Measurements from ENCODE around the gene COL23A1.

COL23A1 gene

DNA sequence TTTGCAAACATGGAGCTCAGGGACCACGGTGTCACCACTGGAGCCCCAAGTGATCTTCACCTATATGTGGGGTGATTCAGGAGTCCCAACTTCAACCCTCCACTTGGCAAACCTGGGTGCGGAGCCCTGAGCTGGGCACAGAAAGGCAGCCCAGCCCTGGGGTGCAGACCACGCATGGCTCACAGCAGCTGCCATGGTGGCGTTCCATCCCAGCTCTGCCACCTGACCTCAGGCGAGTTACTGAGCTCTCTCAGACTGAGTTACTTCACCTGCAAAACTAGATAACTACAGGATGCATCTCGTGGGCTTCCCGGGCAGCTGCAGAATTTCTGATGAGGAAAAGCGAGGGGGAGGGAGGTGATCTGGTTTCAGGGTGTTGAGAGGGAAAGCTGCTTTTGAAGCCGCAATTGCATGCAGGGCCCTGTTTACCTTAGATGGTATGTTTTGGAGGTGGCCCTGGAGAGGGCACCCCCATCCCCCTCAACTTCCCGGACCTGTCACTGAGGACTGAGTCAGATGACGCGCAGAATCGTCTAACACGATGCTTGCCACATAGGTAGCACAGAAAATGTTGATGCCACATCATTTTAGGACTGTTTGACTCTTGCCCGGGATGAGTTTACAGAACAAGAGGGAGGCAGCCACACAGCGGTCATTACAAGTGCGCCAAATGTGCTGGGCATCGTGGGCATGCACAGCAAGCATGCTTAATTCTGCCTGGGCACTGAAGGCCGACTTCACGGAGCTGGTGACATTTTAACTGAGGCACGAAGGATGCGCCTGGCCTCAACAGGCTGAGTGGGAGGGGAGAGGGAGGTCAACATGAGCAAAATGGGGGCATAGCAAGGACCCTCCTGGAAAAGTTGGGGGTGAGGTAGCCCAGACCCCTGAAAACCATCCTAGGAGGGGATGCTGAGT lies 154.6 kb downstream of the COL23A1 start:
- H3K9ac ChIP-seq (ENCODE audit: low read length), result no peak overlapping the region
- no peak overlapping the region for H3K27ac ChIP-seq (ENCODE audit: low read length)
- TF ChIP-seq EZH2 (optimal IDR thresholded peaks at IDR 0.05; ENCODE audit: low read depth, low read length), result no peak
- TF ChIP-seq EZH2phosphoT487 (IDR thresholded peaks at IDR 0.05; ENCODE audit: low read length), result no peak
- TF ChIP-seq, protein P1, sequence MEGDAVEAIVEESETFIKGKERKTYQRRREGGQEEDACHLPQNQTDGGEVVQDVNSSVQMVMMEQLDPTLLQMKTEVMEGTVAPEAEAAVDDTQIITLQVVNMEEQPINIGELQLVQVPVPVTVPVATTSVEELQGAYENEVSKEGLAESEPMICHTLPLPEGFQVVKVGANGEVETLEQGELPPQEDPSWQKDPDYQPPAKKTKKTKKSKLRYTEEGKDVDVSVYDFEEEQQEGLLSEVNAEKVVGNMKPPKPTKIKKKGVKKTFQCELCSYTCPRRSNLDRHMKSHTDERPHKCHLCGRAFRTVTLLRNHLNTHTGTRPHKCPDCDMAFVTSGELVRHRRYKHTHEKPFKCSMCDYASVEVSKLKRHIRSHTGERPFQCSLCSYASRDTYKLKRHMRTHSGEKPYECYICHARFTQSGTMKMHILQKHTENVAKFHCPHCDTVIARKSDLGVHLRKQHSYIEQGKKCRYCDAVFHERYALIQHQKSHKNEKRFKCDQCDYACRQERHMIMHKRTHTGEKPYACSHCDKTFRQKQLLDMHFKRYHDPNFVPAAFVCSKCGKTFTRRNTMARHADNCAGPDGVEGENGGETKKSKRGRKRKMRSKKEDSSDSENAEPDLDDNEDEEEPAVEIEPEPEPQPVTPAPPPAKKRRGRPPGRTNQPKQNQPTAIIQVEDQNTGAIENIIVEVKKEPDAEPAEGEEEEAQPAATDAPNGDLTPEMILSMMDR (IDR thresholded peaks at IDR 0.05; ENCODE audit: low read length), result no peak
- no peaks in the 10 kb centered on the region for H3K9me2 ChIP-seq (replicated peaks; ENCODE audit: insufficient read depth, low read length)
- peaks cover 41% of the 10 kb centered on the region for H3K27me3 ChIP-seq (replicated peaks; ENCODE audit: insufficient read depth, low read length)
- DNase-seq, result no peak
- no peaks in the 10 kb centered on the region for H4K20me1 ChIP-seq (ENCODE audit: insufficient read depth, low read length)
- H3K36me3 ChIP-seq (replicated peaks; ENCODE audit: insufficient read depth, low read length), result no peaks in the 10 kb centered on the region
- no peaks in the 10 kb centered on the region for H3K9me3 ChIP-seq (replicated peaks; ENCODE audit: insufficient read depth, low read length)
- H3K4me2 ChIP-seq (ENCODE audit: low read depth, low read length), result no peak overlapping the region
- H3K79me2 ChIP-seq (ENCODE audit: low read length), result no peaks in the 10 kb centered on the region
- no peaks in the 10 kb centered on the region for H3F3A ChIP-seq (ENCODE audit: insufficient read depth, low read length)
- H2AFZ ChIP-seq (ENCODE audit: low read length), result no peak overlapping the region
- H3K4me3 ChIP-seq (ENCODE audit: low read length), result no peak overlapping the region
- H3K4me1 ChIP-seq (ENCODE audit: low read length), result no peaks in the 10 kb centered on the region

DNA sequence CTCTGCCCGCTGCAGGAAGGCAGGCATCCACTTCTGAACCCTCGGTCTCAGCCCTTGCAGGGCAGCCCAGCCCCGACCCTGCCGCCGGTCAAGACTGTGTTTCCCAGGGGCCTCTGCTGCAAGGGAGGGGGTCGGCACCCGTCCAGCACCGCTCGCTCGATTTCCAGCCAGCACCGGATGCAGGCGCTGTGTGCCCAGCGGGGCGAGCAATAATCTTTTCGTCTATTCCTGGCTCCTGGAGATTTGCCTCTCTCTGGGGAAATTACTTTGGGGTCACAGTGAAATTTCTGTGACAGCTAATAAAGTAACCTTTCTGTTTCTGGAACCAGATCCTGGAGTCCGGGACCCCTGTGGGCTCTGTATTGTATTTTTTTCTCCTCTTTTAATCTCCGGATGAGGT lies 155.3 kb downstream of the COL23A1 start:
- no peak overlapping the region for H3K4me3 ChIP-seq (ENCODE audit: low read length)
- H3K9me3 ChIP-seq (replicated peaks; ENCODE audit: insufficient read depth, low read length), result no peaks in the 10 kb centered on the region
- no peaks in the 10 kb centered on the region for H3K79me2 ChIP-seq (ENCODE audit: low read length)
- H3K4me1 ChIP-seq (ENCODE audit: low read length), result no peaks in the 10 kb centered on the region
- no peak overlapping the region for H3K9ac ChIP-seq (ENCODE audit: low read length)
- TF ChIP-seq EZH2 (optimal IDR thresholded peaks at IDR 0.05; ENCODE audit: low read depth, low read length) (no peak), EZH2phosphoT487 (IDR thresholded peaks at IDR 0.05; ENCODE audit: low read length) (no peak)
- TF ChIP-seq, protein P1 (IDR thresholded peaks at IDR 0.05; ENCODE audit: low read length), result no peak
- no peak overlapping the region for H2AFZ ChIP-seq (ENCODE audit: low read length)
- no peaks in the 10 kb centered on the region for H3F3A ChIP-seq (ENCODE audit: insufficient read depth, low read length)
- H3K27me3 ChIP-seq (replicated peaks; ENCODE audit: insufficient read depth, low read length), result peaks cover 39% of the 10 kb centered on the region
- H3K36me3 ChIP-seq (replicated peaks; ENCODE audit: insufficient read depth, low read length), result no peaks in the 10 kb centered on the region
- no peaks in the 10 kb centered on the region for H3K9me2 ChIP-seq (replicated peaks; ENCODE audit: insufficient read depth, low read length)
- no peaks in the 10 kb centered on the region for H4K20me1 ChIP-seq (ENCODE audit: insufficient read depth, low read length)
- H3K27ac ChIP-seq (ENCODE audit: low read length), result no peak overlapping the region
- H3K4me2 ChIP-seq (ENCODE audit: low read depth, low read length), result no peak overlapping the region
- DNase-seq, result no peak

DNA sequence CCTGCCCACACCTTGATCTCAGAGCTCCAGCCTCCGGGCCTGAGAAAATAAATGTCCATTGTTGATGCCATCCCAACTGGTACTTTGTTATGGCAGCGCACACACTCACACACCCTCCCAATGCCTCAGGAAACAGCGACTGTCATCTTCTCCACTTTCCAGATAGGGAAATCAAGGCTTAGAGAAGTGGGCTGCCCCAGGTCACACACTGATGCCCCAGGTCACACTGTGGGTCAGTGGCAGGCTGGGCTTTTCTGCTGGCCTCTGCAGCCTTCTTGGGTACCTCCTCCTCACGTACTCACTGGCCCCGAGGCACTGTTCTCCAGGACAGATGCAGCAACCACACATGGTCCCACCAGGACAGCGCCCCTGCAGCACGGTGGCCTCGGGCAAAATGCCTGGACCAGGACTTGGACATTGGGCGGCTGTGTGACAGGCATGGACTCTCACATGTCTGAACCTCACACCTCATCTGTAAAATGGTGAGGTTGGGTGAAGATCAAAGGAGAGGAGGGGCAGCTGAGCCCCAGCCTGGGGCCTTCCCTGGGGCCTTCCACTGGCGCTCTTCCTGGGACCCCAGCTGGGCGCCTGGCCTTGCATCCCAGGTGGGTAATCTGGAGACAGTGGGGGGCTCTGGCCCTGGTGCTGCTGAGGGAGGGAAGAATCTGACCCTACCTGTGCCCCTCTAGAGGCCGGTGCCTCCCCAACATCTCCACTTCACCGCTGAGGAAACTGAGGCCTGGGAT lies 156.0 kb downstream of the COL23A1 start:
- no peak overlapping the region for H3K9ac ChIP-seq (ENCODE audit: low read length)
- no peak for DNase-seq
- no peaks in the 10 kb centered on the region for H3K79me2 ChIP-seq (ENCODE audit: low read length)
- H3K27me3 ChIP-seq (replicated peaks; ENCODE audit: insufficient read depth, low read length), result peaks cover 37% of the 10 kb centered on the region
- no peak overlapping the region for H3K27ac ChIP-seq (ENCODE audit: low read length)
- H3K4me1 ChIP-seq (ENCODE audit: low read length), result no peaks in the 10 kb centered on the region
- H4K20me1 ChIP-seq (ENCODE audit: insufficient read depth, low read length), result no peaks in the 10 kb centered on the region
- TF ChIP-seq EZH2phosphoT487 (IDR thresholded peaks at IDR 0.05; ENCODE audit: low read length) (no peak), EZH2 (optimal IDR thresholded peaks at IDR 0.05; ENCODE audit: low read depth, low read length) (no peak)
- TF ChIP-seq, protein P1 (IDR thresholded peaks at IDR 0.05; ENCODE audit: low read length), result no peak
- no peaks in the 10 kb centered on the region for H3K9me2 ChIP-seq (replicated peaks; ENCODE audit: insufficient read depth, low read length)
- H3K4me3 ChIP-seq (ENCODE audit: low read length), result no peak overlapping the region
- H3F3A ChIP-seq (ENCODE audit: insufficient read depth, low read length), result no peaks in the 10 kb centered on the region
- H3K4me2 ChIP-seq (ENCODE audit: low read depth, low read length), result no peak overlapping the region
- no peaks in the 10 kb centered on the region for H3K36me3 ChIP-seq (replicated peaks; ENCODE audit: insufficient read depth, low read length)
- no peak overlapping the region for H2AFZ ChIP-seq (ENCODE audit: low read length)
- no peaks in the 10 kb centered on the region for H3K9me3 ChIP-seq (replicated peaks; ENCODE audit: insufficient read depth, low read length)

All from MM.1S (cell line).